ENCODE measurements around the gene CTBP1. TPM values are rescaled to one million over a fixed set of nuclear protein-coding genes. Genes with fewer than 3 reads are reported as not detected.

CTBP1 gene
- total and polyA plus RNA-seq, 9 of the 15 experiments (the other 6 are each of a cell fraction or from before 2014, with no cell fraction given): 14.5 to 162 (median 68.2) TPM

DNA sequence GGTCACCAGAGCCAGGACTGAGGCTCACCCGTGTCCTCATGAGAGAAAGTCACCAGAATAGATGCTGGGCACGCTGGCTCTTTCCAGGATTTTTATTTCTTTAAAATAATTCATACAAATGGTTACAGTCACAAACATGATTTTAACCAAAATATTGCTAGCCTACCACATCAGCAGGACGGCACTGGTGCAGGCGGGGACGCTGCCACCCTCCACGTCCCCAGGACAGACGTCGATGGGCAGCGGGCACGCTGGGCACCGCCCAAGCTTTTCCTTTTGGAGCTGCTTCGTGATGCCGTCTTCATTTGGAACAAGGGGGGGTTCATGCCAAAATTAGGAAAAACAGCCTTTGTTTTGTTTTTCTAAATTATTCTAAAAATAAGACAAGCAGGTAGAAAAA is 37.6 kb downstream of the CTBP1 start:
- Histone ChIP-seq H3K27me3 (ENCODE audit: control insufficient read depth in 2 of 2, insufficient read depth in 2 of 2, low read length in 2 of 2) (no peaks in the 10 kb centered on the region), H2AFZ (ENCODE audit: low read depth, low read length) (no peak overlapping the region)
- in situ Hi-C loops (cut with MboI): no loop called here

More for the DNA sequence above, 37.6 kb downstream of the CTBP1 start:
- Histone ChIP-seq H3K27ac (ENCODE audit: extremely low read depth, low read depth, low read length) (no peak overlapping the region), H3K4me2 (ENCODE audit: insufficient read depth, low read length) (no peak overlapping the region), H3K4me3 (no peak overlapping the region), H4K20me1 (replicated peaks; ENCODE audit: control insufficient read depth, insufficient read depth, low read length) (no peaks in the 10 kb centered on the region; the same call in 1 of the 2 replicates), H3K9me3 (replicated peaks; ENCODE audit: control insufficient read depth, insufficient read depth, low read depth, low read length) (no peaks in the 10 kb centered on the region), H3K36me3 (ENCODE audit: control insufficient read depth, insufficient read depth, low read length) (peaks cover 48% of the 10 kb centered on the region; the same call in 2 of the 3 replicates), H3K4me1 (replicated peaks in 1 of 2; ENCODE audit: control insufficient read depth in 2 of 2, insufficient read depth in 2 of 2, low read length in 2 of 2) (peaks cover 0 to 65% of the 10 kb centered on the region in 2 experiments; a peak in 2 of 5 replicates), H3K79me2 (ENCODE audit: control insufficient read depth, insufficient read depth, low read length) (no peaks in the 10 kb centered on the region), H3K9ac (ENCODE audit: insufficient read depth in 1 of 2, low read depth in 2 of 2, low read length in 2 of 2) (no peak overlapping the region), H3K9me1 (ENCODE audit: control insufficient read depth, insufficient read depth, low read length) (no peaks in the 10 kb centered on the region)
- POLR2A ChIA-PET: interaction anchor here (1.3 kb wide), 1 partner anchor 9 kb away, joined by 3 read pairs; no protein-coding TSS in a partner anchor
- no peak for DNase-seq (ENCODE audit: extremely low read depth in 1 of 4, low spot score in 3 of 4)
- BruUV-seq (replicated peaks): no TSS peak
- CTCF ChIA-PET (ENCODE audit: low intra/inter-chr PET ratio): no interaction called here
- 93% methylated on average over 13 of the region's 13 CpGs for WGBS (ENCODE audit: insufficient coverage, low coverage, missing lambda C conversion rate)
- intact Hi-C loops (cut with micrococcal nuclease): no loop called here
- TF ChIP-seq, protein P1, sequence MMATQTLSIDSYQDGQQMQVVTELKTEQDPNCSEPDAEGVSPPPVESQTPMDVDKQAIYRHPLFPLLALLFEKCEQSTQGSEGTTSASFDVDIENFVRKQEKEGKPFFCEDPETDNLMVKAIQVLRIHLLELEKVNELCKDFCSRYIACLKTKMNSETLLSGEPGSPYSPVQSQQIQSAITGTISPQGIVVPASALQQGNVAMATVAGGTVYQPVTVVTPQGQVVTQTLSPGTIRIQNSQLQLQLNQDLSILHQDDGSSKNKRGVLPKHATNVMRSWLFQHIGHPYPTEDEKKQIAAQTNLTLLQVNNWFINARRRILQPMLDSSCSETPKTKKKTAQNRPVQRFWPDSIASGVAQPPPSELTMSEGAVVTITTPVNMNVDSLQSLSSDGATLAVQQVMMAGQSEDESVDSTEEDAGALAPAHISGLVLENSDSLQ (IDR thresholded peaks at IDR 0.05): no peak
- TF ChIP-seq BMI1 (IDR thresholded peaks at IDR 0.05; ENCODE audit: low read length): no peak
- no peak for TF ChIP-seq SNIP1 (IDR thresholded peaks at IDR 0.05; ENCODE audit: low read depth)
- TF ChIP-seq SIN3A (IDR thresholded peaks at IDR 0.05; ENCODE audit: borderline replicate concordance in 2 of 2, control insufficient read depth in 1 of 2, low read depth in 2 of 2, low read length in 2 of 2): no peak
- TF ChIP-seq CBX8 (IDR thresholded peaks at IDR 0.05; ENCODE audit: borderline replicate concordance, extremely low read depth, low read depth, low read length, poor library complexity, severe bottlenecking): no peak
- TF ChIP-seq, protein P2, sequence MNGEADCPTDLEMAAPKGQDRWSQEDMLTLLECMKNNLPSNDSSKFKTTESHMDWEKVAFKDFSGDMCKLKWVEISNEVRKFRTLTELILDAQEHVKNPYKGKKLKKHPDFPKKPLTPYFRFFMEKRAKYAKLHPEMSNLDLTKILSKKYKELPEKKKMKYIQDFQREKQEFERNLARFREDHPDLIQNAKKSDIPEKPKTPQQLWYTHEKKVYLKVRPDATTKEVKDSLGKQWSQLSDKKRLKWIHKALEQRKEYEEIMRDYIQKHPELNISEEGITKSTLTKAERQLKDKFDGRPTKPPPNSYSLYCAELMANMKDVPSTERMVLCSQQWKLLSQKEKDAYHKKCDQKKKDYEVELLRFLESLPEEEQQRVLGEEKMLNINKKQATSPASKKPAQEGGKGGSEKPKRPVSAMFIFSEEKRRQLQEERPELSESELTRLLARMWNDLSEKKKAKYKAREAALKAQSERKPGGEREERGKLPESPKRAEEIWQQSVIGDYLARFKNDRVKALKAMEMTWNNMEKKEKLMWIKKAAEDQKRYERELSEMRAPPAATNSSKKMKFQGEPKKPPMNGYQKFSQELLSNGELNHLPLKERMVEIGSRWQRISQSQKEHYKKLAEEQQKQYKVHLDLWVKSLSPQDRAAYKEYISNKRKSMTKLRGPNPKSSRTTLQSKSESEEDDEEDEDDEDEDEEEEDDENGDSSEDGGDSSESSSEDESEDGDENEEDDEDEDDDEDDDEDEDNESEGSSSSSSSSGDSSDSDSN (IDR thresholded peaks at IDR 0.05; ENCODE audit: borderline replicate concordance in 1 of 2, low read depth in 2 of 2, low read length in 2 of 2): no peak
- TF ChIP-seq TCF7 (IDR thresholded peaks at IDR 0.05; ENCODE audit: borderline replicate concordance): no peak
- TF ChIP-seq MAFG (tag; conservative IDR thresholded peaks at IDR 0.05): no peak
- FAIRE-seq: no peak
- no peak for ATAC-seq

Measured in K562 (cell line).